ENCODE measurements around the gene CCDC148. TPM values are rescaled to one million over a fixed set of nuclear protein-coding genes. Genes with fewer than 3 reads are reported as not detected.

The CCDC148 gene
- total and polyA plus RNA-seq, 10 of the 15 experiments (the other 5 are each of a cell fraction or from before 2014, with no cell fraction given) = 0.07 to 0.30 (median 0.18) TPM; not detected in 7

GRCh38 chr2:158484892-158485556, 28.5 kb upstream of the CCDC148 start:
- no TSS peak for BruUV-seq (replicated peaks)

GRCh38 chr2:158482594-158482993, 26.0 kb upstream of the CCDC148 start:
- ChIA-PET SMC1A (ENCODE audit: uncharacterized antibody, unreplicated experiment) (interaction anchor here (1.8 kb wide), 1 partner anchor 11 kb away, joined by 6 read pairs; no protein-coding TSS in a partner anchor), RAD21 (ENCODE audit: unreplicated experiment) (no interaction called here), POLR2A (no interaction called here), CTCF (interaction anchor here (0.6 to 1.0 kb wide), 2 partner anchors 17 to 1180 kb away, joined by 3 to 5 read pairs; no protein-coding TSS in a partner anchor)
- Histone ChIP-seq H3K36me3 (ENCODE audit: control insufficient read depth in 2 of 2, insufficient read depth in 2 of 2, low read length in 1 of 2) (no peaks in the 10 kb centered on the region), H3K4me2 (ENCODE audit: control insufficient read depth, insufficient read depth) (no peak overlapping the region), H3K27me3 (replicated peaks in 1 of 2; ENCODE audit: control insufficient read depth in 2 of 2, insufficient read depth in 2 of 2, low read length in 1 of 2) (no peaks in the 10 kb centered on the region), H4K20me1 (ENCODE audit: control insufficient read depth, insufficient read depth) (no peaks in the 10 kb centered on the region), H3K4me3 (no peak overlapping the region), H2AFZ (ENCODE audit: control insufficient read depth, low read depth, low read length) (no peak overlapping the region), H3K9me3 (replicated peaks; ENCODE audit: control insufficient read depth, insufficient read depth, low read length) (no peaks in the 10 kb centered on the region), H3K9ac (ENCODE audit: control insufficient read depth, insufficient read depth, low read length) (no peak overlapping the region), H3K79me2 (ENCODE audit: control insufficient read depth, insufficient read depth, low read length) (no peaks in the 10 kb centered on the region; the same call in 1 of the 2 replicates), H3K27ac (ENCODE audit: control insufficient read depth, insufficient read depth) (no peak overlapping the region), H3K4me1 (ENCODE audit: control insufficient read depth, insufficient read depth, low read length) (no peaks in the 10 kb centered on the region)
- in situ Hi-C loops (cut with MboI) = no loop called here
- DNase-seq (ENCODE audit: low read depth, low spot score) (no peak), FAIRE-seq (no peak), ATAC-seq (no peak)
- no peak for TF ChIP-seq RBBP5 (conservative IDR thresholded peaks at IDR 0.05)
- no peak for TF ChIP-seq SP1 (IDR thresholded peaks at IDR 0.05; ENCODE audit: low read depth, low read length)
- no TSS peak for BruUV-seq (replicated peaks)
- intact Hi-C loops (cut with micrococcal nuclease; ENCODE audit: unreplicated experiment) = no loop called here

More at GRCh38 chr2:158484892-158485556, 28.5 kb upstream of the CCDC148 start:
- no peaks in the 10 kb centered on the region for H3K9me3 ChIP-seq (replicated peaks; ENCODE audit: control insufficient read depth, insufficient read depth, low read length)
- peak; percentile 63 for ATAC-seq
- H2AFZ ChIP-seq (ENCODE audit: control insufficient read depth, low read depth, low read length) = no peak overlapping the region
- ChIA-PET POLR2A (no interaction called here), RAD21 (ENCODE audit: unreplicated experiment) (no interaction called here), CTCF (no interaction called here), SMC1A (ENCODE audit: uncharacterized antibody, unreplicated experiment) (interaction anchor here (1.2 kb wide), 1 partner anchor 9 kb away, joined by 3 read pairs; no protein-coding TSS in a partner anchor)
- WGBS (ENCODE audit: insufficient coverage, insufficient replicate concordance, low lambda C conversion rate, missing lambda C conversion rate) = 72% methylated on average over 8 of the region's 8 CpGs
- H3K4me1 ChIP-seq (ENCODE audit: control insufficient read depth, insufficient read depth, low read length) = no peaks in the 10 kb centered on the region
- no peak for DNase-seq (ENCODE audit: low read depth, low spot score)
- no peaks in the 10 kb centered on the region for H4K20me1 ChIP-seq (ENCODE audit: control insufficient read depth, insufficient read depth)
- intact Hi-C loops (cut with micrococcal nuclease; ENCODE audit: unreplicated experiment) = no loop called here
- H3K27ac ChIP-seq (ENCODE audit: control insufficient read depth, insufficient read depth) = no peak overlapping the region
- FAIRE-seq = no peak
- H3K9ac ChIP-seq (ENCODE audit: control insufficient read depth, insufficient read depth, low read length) = no peak overlapping the region
- no peaks in the 10 kb centered on the region; the same call in 1 of the 2 replicates for H3K79me2 ChIP-seq (ENCODE audit: control insufficient read depth, insufficient read depth, low read length)
- peak overlapping the region; percentile 25; the same call in 1 of the 2 replicates for H3K4me2 ChIP-seq (ENCODE audit: control insufficient read depth, insufficient read depth)
- no peaks in the 10 kb centered on the region for H3K36me3 ChIP-seq (ENCODE audit: control insufficient read depth in 2 of 2, insufficient read depth in 2 of 2, low read length in 1 of 2)
- in situ Hi-C loops (cut with MboI) = no loop called here
- TF ChIP-seq SREBF1 (IDR thresholded peaks at IDR 0.05; ENCODE audit: low read length) = no peak
- TF ChIP-seq MEF2A (IDR thresholded peaks at IDR 0.05; ENCODE audit: insufficient read depth, low read depth, low read length) = 0 out of 2 replicates have a peak, but pooled peaks have one; percentile 32
- TF ChIP-seq ESRRA (IDR thresholded peaks at IDR 0.05; ENCODE audit: low read length) = no peak
- peak; percentile 65; the same call in 1 of the 2 replicates for TF ChIP-seq CREM (IDR thresholded peaks at IDR 0.05; ENCODE audit: low read depth)
- 0 out of 2 replicates have a peak, but pooled peaks have one; percentile 12 for TF ChIP-seq TCF7 (IDR thresholded peaks at IDR 0.05; ENCODE audit: borderline replicate concordance)
- TF ChIP-seq DPF2 (IDR thresholded peaks at IDR 0.05) = no peak
- peak; percentile 51; the same call in 1 of the 2 replicates for TF ChIP-seq ATF7 (IDR thresholded peaks at IDR 0.05; ENCODE audit: low read depth)
- TF ChIP-seq FOXM1 (IDR thresholded peaks at IDR 0.05; ENCODE audit: low read depth, low read length) = peak; percentile 36; the same call in 1 of the 2 replicates
- no peak for TF ChIP-seq SMARCA5 (IDR thresholded peaks at IDR 0.05)
- TF ChIP-seq MEF2B (IDR thresholded peaks at IDR 0.05; ENCODE audit: partially characterized antibody, poor library complexity, severe bottlenecking) = peak; percentile 29
- TF ChIP-seq CREB1 (IDR thresholded peaks at IDR 0.05; ENCODE audit: low read depth) = peak; percentile 78
- peak; percentile 79 for TF ChIP-seq JUNB (IDR thresholded peaks at IDR 0.05)
- peak; percentile 74 for TF ChIP-seq RUNX3 (IDR thresholded peaks at IDR 0.05; ENCODE audit: low read length)
- TF ChIP-seq NFIC (IDR thresholded peaks at IDR 0.05; ENCODE audit: low read depth, low read length) = peak; percentile 55
- no peak overlapping the region for H3K4me3 ChIP-seq
- H3K27me3 ChIP-seq (replicated peaks in 1 of 2; ENCODE audit: control insufficient read depth in 2 of 2, insufficient read depth in 2 of 2, low read length in 1 of 2) = no peaks in the 10 kb centered on the region
